Measurements from ENCODE around the gene HAUS2.

- TF ChIP-seq EZH2phosphoT487 (IDR thresholded peaks at IDR 0.05), result no peak
- no peak for TF ChIP-seq EZH2 (IDR thresholded peaks at IDR 0.05)
These were observed 3.6 kb upstream of the HAUS2 start for GRCh38 chr15:42544853-42545629.

Data from neural progenitor cell (in vitro differentiated cells).